Skeletal muscle satellite cell (primary cell): ENCODE data around the gene DUS3L.

Experiments used
- H3K27me3 ChIP-seq: 2 replicates; pipeline ENCODE4 v1.7.0; 2013; ENCODE audit warnings: low read length; ENCODE audit not compliant: control insufficient read depth, insufficient read depth
- H3K36me3 ChIP-seq: 2 replicates; pipeline ENCODE4 v1.7.0; 2013; ENCODE audit warnings: mild to moderate bottlenecking, control low read depth, low read length; ENCODE audit not compliant: insufficient read depth
- H3K4me1 ChIP-seq: 2 replicates; pipeline ENCODE4 v1.7.0; 2013; ENCODE audit warnings: low read length; ENCODE audit not compliant: control insufficient read depth, insufficient read depth
- H3K4me2 ChIP-seq: 2 replicates; pipeline ENCODE4 v1.7.0; 2013; ENCODE audit warnings: mild to moderate bottlenecking, low read length
- H3K4me3 ChIP-seq: 2 replicates; pipeline ENCODE4 v1.7.0; 2013; ENCODE audit warnings: low read length
- H3K9ac ChIP-seq: 2 replicates; pipeline ENCODE4 v1.7.0; 2013; ENCODE audit warnings: mild to moderate bottlenecking, low read depth, low read length, moderate library complexity
- H3K9me3 ChIP-seq: replicated peaks from 2 replicates; pipeline ENCODE4 v1.7.0; 2013; ENCODE audit warnings: mild to moderate bottlenecking, control low read depth, low read length

Gene DUS3L

DNA sequence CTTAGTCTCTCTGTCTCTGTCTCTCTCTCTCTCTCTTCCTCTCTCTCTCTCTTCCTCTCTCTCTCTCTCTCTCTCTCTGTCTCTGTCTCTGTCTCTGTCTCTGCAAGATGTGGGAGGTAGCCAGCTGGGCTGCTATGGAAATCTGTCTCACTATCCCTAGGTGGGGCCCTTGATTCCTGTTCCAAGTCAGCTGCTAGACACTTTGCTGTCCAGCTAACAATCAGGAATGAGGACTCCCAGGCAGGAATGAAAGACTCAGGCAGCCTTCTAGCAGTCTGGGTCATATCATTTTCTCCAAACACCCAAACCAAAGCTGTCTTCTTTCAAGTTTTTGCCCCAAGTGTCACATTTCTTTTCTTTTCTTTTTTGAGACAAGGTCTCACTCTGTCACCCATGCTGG lies 47.3 kb downstream of the DUS3L start:
- Histone ChIP-seq H3K4me2 (no peak overlapping the region), H3K9me3 (no peaks in the 10 kb centered on the region), H3K4me1 (no peaks in the 10 kb centered on the region), H3K27me3 (peaks cover 8% of the 10 kb centered on the region), H3K4me3 (no peak overlapping the region), H3K36me3 (no peaks in the 10 kb centered on the region), H3K9ac (no peak overlapping the region)

- Histone ChIP-seq H3K27me3 (peaks cover 5% of the 10 kb centered on the region), H3K4me3 (no peak overlapping the region)
Observed at GRCh38 chr19:5742051-5742450, 48.9 kb downstream of the DUS3L start.

DNA sequence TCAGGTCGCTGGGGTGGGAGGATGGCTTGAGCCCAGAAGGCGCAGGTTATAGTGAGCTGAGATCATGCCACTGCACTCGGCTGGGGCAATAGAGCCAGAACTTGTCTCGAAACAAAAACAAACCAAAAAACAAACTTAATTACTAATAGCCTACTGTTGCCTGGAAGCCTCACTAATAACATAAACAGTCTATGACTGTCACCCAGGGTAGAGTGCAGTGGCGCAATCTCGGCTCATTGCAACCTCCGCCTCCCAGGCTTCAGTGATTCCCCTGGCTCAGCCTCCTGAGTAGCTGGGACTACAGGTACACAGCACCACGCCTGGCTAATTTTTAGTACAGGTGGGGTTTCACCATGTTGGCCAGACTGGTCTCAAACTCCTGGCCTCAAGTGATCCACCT lies 52.5 kb downstream of the DUS3L start:
- Histone ChIP-seq H3K9me3 (no peaks in the 10 kb centered on the region), H3K4me2 (no peak overlapping the region), H3K36me3 (no peaks in the 10 kb centered on the region), H3K4me1 (no peaks in the 10 kb centered on the region), H3K4me3 (no peak overlapping the region), H3K27me3 (no peaks in the 10 kb centered on the region), H3K9ac (no peak overlapping the region)

More at GRCh38 chr19:5742051-5742450, 48.9 kb downstream of the DUS3L start:
- Histone ChIP-seq H3K9ac (no peak overlapping the region), H3K4me1 (no peaks in the 10 kb centered on the region), H3K36me3 (no peaks in the 10 kb centered on the region), H3K4me2 (no peak overlapping the region), H3K9me3 (no peaks in the 10 kb centered on the region)
